ENCODE data around the gene SLC13A2. TPM values are rescaled to one million over a fixed set of nuclear protein-coding genes. Genes with fewer than 3 reads are reported as not detected.

SLC13A2 gene
- total RNA-seq, 6 experiments from 2014 or later, result 0.09 to 0.49 (median 0.24) TPM

- 80% methylated on average over 2 of the region's 2 CpGs for WGBS (ENCODE audit: insufficient coverage, low coverage, low lambda C conversion rate, missing lambda C conversion rate)
- Histone ChIP-seq H3K36me3 (no peaks in the 10 kb centered on the region), H3K9me3 (no peaks in the 10 kb centered on the region), H3K4me1 (no peaks in the 10 kb centered on the region), H3K4me3 (no peak overlapping the region), H3K27ac (no peak overlapping the region), H3K27me3 (no peaks in the 10 kb centered on the region)
- TF ChIP-seq, protein P1, sequence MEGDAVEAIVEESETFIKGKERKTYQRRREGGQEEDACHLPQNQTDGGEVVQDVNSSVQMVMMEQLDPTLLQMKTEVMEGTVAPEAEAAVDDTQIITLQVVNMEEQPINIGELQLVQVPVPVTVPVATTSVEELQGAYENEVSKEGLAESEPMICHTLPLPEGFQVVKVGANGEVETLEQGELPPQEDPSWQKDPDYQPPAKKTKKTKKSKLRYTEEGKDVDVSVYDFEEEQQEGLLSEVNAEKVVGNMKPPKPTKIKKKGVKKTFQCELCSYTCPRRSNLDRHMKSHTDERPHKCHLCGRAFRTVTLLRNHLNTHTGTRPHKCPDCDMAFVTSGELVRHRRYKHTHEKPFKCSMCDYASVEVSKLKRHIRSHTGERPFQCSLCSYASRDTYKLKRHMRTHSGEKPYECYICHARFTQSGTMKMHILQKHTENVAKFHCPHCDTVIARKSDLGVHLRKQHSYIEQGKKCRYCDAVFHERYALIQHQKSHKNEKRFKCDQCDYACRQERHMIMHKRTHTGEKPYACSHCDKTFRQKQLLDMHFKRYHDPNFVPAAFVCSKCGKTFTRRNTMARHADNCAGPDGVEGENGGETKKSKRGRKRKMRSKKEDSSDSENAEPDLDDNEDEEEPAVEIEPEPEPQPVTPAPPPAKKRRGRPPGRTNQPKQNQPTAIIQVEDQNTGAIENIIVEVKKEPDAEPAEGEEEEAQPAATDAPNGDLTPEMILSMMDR (IDR thresholded peaks at IDR 0.05), result no peak
- no peak for TF ChIP-seq POLR2A (IDR thresholded peaks at IDR 0.05)
- intact Hi-C loops (cut with DNase I), result loop anchor here (5.0 kb wide), 2 partner anchors 67 to 72 kb away; partner anchors contain the start of gene RSKR (in 1 of the 2)
- no peak for ATAC-seq
- no peak for DNase-seq
Measured at GRCh38 chr17:28545141-28545503, 71.7 kb downstream of the SLC13A2 start.

DNA sequence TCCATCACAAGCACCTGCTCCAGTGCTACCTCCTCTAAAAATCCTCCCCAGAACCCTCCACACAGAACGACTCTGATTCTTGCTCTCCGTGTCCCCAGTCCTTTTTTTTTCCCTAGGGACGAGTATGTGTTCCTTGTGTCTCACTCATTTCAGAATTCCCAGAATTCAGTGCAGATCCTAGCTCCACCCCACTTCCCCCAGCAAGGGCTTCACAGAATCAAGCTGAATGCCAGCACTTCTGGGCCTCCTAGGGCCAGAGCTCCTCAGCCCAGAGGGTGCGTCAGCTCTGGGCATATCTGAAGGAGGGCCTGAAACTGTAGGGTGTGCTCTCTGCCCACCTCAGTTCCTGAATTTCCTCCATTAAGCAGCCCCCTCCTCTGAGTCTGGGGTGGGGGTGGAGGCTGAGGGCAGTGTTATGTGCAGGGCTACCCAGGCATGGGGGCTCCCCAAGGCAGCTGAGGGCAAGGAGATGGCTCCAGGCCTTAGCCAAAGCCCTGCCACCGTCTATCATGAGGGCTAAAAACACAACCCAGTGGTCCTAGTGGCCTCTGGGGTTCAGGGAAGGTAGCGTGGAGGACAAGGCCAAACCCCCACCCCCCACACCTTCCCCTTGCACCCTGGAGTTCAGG is 72.5 kb downstream of the SLC13A2 start:
- no peak for DNase-seq
- 73% methylated on average over 4 of the region's 6 CpGs for WGBS (ENCODE audit: insufficient coverage, low coverage, low lambda C conversion rate, missing lambda C conversion rate)
- intact Hi-C loops (cut with DNase I), result loop anchor here (5.0 kb wide), 2 partner anchors 66 to 71 kb away; partner anchors contain the start of gene RSKR (in 1 of the 2)

GRCh38 chr17:28547096-28547622 is 73.7 kb downstream of the SLC13A2 start:
- ATAC-seq (no peak), DNase-seq (no peak)
- WGBS (ENCODE audit: insufficient coverage, low coverage, low lambda C conversion rate, missing lambda C conversion rate), result 57% methylated on average over 2 of the region's 14 CpGs
- intact Hi-C loops (cut with DNase I), result loop anchor here (5.0 kb wide), 2 partner anchors 65 to 70 kb away; partner anchors contain the start of gene RSKR (in 1 of the 2)
- no peaks in the 10 kb centered on the region for H3K27me3 ChIP-seq
- H3K4me1 ChIP-seq, result no peaks in the 10 kb centered on the region
- TF ChIP-seq, protein P1 (IDR thresholded peaks at IDR 0.05), result no peak
- TF ChIP-seq POLR2A (IDR thresholded peaks at IDR 0.05), result no peak
- no peak overlapping the region for H3K27ac ChIP-seq
- no peaks in the 10 kb centered on the region for H3K9me3 ChIP-seq
- H3K4me3 ChIP-seq, result no peak overlapping the region
- no peaks in the 10 kb centered on the region for H3K36me3 ChIP-seq

More for the DNA sequence above, 72.5 kb downstream of the SLC13A2 start:
- Histone ChIP-seq H3K27me3 (no peaks in the 10 kb centered on the region), H3K27ac (no peak overlapping the region), H3K4me1 (no peaks in the 10 kb centered on the region), H3K4me3 (no peak overlapping the region), H3K9me3 (no peaks in the 10 kb centered on the region), H3K36me3 (no peaks in the 10 kb centered on the region)
- TF ChIP-seq POLR2A (IDR thresholded peaks at IDR 0.05), result no peak
- TF ChIP-seq, protein P1 (IDR thresholded peaks at IDR 0.05), result no peak
- ATAC-seq, result no peak

Other genes with a start within 250 kb of the SLC13A2 start
- 10 to 100 TPM; 20.0 to 84.0 (median 44.2) TPM for gene TMEM97, start 154.4 kb upstream of the SLC13A2 start, total RNA-seq
- gene IFT20, start 138.2 kb upstream of the SLC13A2 start, total RNA-seq, result 10 to 100 TPM; 20.6 to 29.6 (median 26.1) TPM
- gene TNFAIP1, start 137.9 kb upstream of the SLC13A2 start, total RNA-seq, result 10 to 100 TPM; 32.3 to 87.6 (median 38.2) TPM
- 100 to 1,000 TPM in 5 of 6 experiments, 10 to 100 TPM in 1; 92.5 to 156 (median 130) TPM for gene POLDIP2, start 116.1 kb upstream of the SLC13A2 start, total RNA-seq
- not detected for gene SEBOX, start 108.4 kb upstream of the SLC13A2 start, total RNA-seq
- 1,000 to 10,000 TPM; 2,747 to 3,771 (median 3,031) TPM for gene VTN, start 103.3 kb upstream of the SLC13A2 start, total RNA-seq
- gene SARM1, start 102.0 kb upstream of the SLC13A2 start, total RNA-seq, result 1 to 10 TPM; 2.8 to 5.1 (median 3.9) TPM
- 10 to 100 TPM; 22.1 to 44.6 (median 32.1) TPM for gene SLC46A1, start 67.4 kb upstream of the SLC13A2 start, total RNA-seq
- not detected for gene FOXN1, start 32.7 kb downstream of the SLC13A2 start, total RNA-seq
- 10 to 100 TPM; 11.5 to 37.8 (median 13.1) TPM for gene UNC119, start 79.0 kb downstream of the SLC13A2 start, total RNA-seq
- 10 to 100 TPM in 4 of 6 experiments, 1 to 10 TPM in 2; 7.2 to 13.8 (median 11.0) TPM for gene PIGS, start 97.9 kb downstream of the SLC13A2 start, total RNA-seq
- gene ALDOC, start 103.3 kb downstream of the SLC13A2 start, total RNA-seq, result 10 to 100 TPM; 36.0 to 76.6 (median 48.9) TPM
- 10 to 100 TPM in 4 of 6 experiments, 1 to 10 TPM in 2; 8.4 to 14.1 (median 11.3) TPM for gene SPAG5, start 125.4 kb downstream of the SLC13A2 start, total RNA-seq
- gene RSKR, start 140.5 kb downstream of the SLC13A2 start, total RNA-seq, result 1 to 10 TPM; 1.5 to 7.3 (median 4.2) TPM
- 10 to 100 TPM; 33.2 to 90.3 (median 47.1) TPM for gene BLTP2, start 171.5 kb downstream of the SLC13A2 start, total RNA-seq
- 10 to 100 TPM; 24.6 to 31.8 (median 26.4) TPM for gene SDF2, start 188.3 kb downstream of the SLC13A2 start, total RNA-seq
- gene SUPT6H, start 188.6 kb downstream of the SLC13A2 start, total RNA-seq, result 10 to 100 TPM; 28.8 to 38.0 (median 34.0) TPM
- under 1 TPM in 5 of 6 experiments, not detected in 1; 0.18 to 0.97 (median 0.54) TPM for gene PROCA1, start 238.2 kb downstream of the SLC13A2 start, total RNA-seq
- 10 to 100 TPM in 1 of 6 experiments, 1 to 10 TPM in 5; 2.5 to 12.5 (median 4.7) TPM for gene RAB34, start 244.2 kb downstream of the SLC13A2 start, total RNA-seq
- gene RPL23A, start 246.3 kb downstream of the SLC13A2 start, total RNA-seq, result 100 to 1,000 TPM; 212 to 464 (median 362) TPM

All from right lobe of liver (tissue), 6 donors.